HG03439 (cell line): ENCODE data around the gene WEE1.
"Not testable (repeated sequence)": the region's sequence is repeated elsewhere in the genome, so short reads cannot be mapped to it uniquely, and the experiment has no call there.

Experiments used
- ATAC-seq: cut with Tn5 transposase; IDR thresholded peaks from one replicate; pipeline ENCODE4 v1.9.1; 2021; ENCODE audit warnings: mild to moderate bottlenecking, moderate library complexity; ENCODE audit not compliant: unreplicated experiment

Gene WEE1

DNA sequence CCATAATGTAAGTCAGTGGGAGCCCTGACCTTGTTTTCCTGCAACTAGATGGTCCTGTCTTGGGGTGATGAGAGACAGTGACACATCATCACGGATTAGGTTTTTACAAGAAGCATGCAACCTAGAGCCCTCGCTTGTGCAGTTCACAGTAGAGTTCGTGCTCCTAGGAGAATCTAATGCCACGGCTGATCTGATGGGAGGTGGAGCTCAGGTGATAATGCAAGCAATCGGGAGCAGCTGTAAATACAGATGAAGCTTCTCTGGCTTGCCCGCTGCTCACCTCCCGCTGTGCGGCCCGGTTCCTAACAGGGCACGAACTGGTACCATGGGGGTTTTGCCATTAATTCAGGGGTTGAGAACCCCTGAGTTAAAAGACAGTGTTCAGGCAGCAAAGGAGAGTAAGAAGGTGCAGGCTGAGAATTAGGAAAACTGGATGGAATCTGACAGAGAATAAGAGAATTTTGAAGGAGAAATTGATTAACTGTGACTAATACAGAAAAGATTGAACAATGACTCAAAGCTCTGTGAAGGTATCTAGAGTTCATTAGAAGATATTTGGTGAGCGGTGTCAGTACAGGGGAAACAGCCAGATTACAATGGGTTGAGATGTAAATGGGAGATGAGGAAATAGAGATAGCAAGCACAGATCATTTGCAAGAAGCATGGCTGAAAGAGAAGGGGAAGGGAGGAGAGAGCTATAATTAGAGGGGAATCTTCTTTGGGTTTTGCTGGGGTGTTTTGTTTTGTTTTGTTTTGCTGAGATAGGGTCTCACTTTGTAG lies 21.0 kb downstream of the WEE1 start:
- ATAC-seq: no peak

DNA sequence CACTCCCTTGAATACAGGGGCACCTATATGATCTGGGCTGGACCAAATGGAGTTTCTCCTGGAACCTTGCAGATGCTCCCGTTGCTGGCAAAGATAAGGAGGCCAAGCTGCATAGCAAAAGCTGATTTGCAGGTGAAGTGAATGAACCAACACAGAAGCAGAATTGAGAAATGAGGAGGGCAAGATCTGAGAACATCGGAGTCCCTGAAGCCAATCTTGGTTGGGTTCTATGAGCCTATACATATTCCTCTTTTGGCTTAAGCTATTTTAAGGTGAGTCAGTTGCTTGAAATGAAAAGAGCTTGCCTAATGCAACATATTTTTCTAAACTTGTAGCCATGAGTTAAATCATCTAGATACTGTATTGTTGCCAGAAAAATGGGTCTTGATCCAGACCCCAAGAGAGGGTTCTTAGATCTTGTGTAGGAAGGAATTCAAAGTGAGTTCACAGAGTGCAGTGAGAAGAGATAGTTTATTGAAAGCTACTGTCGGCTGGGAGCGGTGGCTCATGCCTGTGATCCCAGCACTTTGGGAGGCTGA lies 23.5 kb downstream of the WEE1 start:
- no peak for ATAC-seq

DNA sequence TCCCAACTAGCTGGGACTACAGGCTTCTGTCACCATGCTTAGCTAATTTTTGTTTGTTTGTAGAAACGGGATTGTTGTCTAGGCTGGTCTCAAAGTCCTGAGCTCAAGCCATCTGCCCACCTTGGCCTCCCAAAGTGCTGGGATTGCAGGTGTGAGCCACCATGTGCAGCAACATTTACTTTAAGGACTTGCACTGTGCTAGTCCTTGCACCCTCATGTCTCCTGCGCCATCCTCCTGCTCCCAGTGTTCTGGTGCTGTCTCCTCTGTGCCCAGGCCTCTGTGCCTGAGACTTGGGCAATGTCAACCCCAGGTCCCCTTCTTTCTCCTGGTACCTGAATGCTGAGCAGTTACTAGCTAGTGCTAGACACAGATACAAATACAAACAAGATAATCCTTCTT lies 26.7 kb downstream of the WEE1 start:
- ATAC-seq: no peak

DNA sequence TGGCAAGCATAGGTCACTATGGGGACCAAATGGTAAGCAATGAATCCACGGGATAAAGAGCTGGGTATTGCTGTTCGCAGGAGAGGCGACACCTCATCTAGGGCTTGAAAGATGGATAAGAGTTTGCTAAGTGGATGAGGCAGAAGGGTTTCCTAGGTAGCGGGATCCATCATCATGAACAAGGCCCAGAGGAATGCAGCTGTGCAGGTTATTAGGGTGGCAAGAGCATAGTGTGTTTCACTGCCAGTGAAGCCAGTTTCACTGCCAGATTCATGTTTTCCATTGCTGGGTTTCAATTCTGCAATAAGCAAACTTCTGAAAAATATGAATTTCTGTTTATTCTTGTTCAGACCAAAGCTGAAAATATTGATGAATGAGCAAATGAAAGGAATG lies 27.2 kb downstream of the WEE1 start:
- peak; percentile 44 for ATAC-seq

DNA sequence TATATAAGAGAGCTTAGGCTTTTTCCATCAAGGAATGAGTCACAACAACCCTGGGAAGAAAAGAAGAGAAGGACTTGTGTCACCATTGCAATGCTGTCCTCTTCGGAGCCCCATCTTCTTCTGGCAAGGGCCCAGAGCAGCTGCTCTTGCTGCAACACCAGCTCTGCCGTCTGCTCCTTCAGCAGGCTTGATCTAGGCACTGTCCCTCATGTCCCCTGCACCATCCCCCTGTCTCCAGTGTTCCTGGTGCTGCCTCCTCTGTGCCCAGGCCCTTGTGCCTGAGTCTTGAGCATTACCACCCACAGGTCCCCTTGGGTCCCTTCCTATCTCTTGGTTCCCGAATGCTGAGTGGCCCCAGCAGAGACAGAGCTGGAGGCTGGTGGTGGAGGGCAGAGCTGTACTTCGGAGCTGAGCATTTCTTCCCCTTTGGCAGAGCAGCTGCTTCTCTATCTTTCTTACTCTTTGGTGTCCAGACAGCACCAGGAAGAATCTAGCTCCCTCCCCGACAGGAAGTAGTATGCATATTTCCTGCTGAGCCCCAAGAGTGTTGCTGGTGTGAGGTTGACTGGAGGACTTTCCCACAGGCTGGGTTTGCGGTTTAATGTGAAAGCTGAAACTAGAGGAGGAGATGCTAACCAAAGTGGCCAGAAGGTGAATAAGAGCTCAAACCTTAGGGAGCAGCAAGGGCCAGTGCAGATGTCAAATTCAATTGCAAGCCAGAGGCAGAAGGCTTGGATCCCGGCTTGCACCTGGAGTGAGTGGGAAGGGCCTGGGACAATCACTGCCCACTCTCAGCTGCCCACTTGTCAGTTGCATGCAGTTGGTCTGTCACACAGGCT lies 27.8 kb downstream of the WEE1 start:
- ATAC-seq: peak; percentile 81

DNA sequence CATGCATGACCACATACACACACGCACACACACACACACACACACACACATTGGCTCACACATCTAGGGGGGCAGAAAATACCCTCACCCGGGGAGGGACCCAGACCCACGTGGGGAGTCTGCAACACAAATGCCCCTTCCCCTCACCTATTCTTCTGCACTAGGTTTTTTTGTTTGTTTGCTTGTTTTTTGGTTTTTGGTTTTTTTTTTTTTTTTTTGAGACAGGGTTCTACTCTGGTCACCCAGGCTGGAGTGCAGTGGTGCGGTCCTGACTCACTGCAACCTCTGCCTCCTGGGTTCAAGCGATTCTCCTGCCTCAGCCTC lies 28.4 kb downstream of the WEE1 start:
- ATAC-seq: no peak

DNA sequence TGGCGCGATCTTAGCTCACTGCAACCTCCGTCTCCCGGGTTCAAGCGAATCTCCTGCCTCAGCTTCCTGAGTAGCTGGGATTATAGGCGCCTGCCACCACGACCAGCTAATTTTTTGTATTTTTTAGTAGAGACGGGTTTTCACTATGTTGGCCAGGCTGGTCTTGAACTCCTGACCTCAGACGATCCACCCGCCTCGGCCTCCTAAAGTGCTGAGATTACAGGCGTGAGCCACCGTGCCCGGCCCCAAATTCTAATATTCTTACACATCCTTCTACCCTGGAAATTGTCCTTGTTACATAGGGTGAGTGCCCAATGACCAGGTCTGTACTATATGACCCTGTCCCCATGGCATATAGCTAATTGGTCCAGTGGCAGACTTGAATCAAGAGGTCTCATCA lies 29.7 kb downstream of the WEE1 start:
- not testable (repeated sequence) for ATAC-seq

DNA sequence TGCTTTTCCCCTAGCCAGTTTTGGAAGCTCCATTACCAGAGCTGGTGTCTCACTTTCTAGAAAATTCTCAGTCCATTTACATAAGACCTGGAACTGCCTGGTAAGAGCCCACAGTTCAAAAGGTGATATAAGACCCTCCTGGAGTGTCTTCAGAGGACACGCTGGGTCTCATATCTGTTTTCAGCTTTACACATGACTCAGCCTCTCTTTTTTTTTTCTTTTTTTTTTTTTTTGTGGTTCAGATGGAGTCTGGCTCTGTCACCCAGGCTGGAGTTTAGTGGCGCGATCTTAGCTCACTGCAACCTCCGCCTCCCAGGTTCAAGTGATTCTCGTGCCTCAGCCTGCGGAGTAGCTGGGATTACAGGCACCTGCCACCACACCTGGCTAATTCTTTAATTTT lies 30.7 kb downstream of the WEE1 start:
- no peak for ATAC-seq

DNA sequence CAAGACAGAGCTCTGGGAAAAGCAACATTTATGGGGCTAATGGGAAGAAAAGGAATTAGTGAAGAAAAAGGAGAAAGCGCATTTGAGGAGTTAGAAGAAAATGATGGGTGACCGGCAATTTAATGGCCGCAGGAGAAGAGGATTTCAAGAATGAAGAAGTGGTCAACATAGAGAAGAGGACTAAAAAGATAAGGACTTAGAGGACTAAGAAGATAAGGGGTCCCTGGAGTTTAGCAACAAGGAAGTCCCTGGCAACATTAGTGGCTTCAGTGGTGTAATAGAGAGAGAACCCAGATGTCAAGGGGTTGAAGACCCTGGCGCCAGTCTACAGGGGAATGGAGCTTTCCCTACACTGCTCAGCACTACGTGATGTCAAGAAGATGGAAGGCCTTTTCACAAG lies 32.3 kb downstream of the WEE1 start:
- ATAC-seq: no peak

DNA sequence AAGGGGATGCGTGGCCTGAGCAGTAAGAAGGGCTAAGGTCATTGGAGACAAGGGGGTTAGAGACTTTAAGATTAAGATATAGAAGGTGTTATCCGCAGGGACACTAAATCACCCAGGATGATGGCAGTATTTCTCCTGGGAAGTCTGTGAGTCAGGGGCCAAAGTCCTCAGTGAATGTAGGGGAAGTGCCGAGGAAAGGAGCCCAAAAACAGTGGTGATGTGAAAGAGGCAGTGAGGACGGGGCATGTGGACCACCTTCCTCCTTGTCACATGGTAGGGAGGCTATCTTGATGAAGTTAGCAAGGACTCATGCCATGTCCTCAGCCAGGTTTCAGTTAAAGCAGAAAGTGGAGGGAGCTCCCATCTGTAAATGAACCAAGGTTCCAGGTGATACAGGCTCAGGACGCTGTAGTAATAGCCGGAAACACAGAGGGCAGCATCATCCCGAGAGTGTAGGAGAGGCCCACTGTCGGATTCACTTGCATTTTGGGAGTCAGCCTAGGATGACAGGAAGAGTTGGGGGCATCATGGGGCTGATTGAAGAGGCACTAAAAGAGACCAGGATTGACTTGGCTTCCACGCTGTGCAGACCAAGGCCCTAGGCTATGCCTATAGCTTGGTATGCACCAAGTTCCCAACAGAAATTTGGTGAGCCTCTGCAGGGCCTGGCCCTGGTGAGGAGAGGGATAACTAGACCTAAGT lies 33.5 kb downstream of the WEE1 start:
- no peak for ATAC-seq

DNA sequence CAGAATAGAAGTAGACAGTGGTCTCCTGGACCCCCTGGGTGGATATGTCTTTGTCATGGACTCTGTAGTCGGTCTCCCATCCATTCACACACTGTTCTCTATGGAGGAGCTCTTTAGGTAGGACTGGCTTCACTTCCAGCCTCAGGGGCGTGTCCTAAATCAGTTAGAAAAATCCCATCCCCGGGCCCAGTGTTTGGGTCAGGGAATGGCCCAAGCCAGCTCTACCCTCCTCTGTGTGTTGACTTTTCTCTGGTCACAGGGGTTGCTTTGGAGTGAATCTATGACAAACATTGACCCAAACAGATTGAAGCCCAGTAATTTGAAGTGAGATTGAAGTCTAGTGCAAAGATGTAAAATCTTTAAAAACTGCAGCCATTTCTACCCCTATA lies 34.0 kb downstream of the WEE1 start:
- no peak for ATAC-seq

DNA sequence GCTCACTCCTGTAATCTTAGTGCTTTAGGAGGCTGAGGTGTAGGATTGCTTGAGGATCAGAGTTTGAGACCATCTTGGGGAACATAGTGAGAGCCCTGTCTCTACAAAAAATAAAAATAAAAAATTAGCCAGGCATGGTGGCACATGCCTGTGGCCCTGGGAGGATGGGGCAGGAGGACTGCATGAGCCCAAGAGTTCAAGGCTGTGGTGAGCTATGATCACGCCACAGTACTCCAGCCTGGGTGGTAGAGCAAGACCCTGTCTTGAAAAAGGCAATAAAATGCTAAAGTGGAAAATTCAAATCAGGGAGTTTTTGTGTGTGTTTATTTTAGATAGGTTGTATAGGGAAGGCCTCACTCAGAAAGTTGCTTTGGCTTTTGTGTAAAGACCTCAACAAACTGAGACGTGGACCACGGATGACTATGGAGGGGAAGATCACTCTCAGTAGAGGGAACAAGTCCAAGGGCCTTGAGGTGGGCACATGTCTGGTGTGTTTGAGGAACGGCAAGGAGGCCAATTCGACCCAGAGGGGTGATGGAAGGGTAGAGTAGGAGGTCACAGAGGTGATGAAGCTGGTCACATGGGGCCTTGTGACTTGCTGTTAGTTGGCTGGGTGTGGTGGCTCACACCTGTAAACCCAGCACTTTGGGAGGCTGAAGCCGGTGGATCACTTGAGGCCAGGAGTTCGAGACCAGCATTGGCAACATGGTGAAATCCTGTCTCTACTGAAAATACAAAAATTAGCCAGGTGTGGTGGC lies 35.7 kb downstream of the WEE1 start:
- ATAC-seq: no peak

DNA sequence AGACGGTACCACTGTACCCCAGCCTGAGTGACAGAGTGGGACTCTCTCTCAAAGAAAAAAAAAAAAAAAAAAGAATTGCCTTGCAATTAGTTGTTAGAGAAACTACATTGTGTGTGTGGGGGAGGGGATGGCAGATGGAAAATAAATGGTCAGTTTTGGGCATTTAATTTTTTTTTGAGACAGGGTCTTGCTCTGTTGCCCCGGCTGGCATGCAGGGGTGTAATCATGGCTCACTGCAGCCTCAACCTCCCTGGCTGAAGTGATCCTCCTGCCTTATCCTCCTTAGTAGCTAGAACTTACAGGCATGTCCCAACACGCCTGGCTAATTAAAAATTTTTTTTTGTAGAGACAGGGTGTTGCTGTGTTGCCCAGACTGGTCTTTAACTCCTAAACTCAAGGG lies 36.4 kb downstream of the WEE1 start:
- ATAC-seq: no peak

DNA sequence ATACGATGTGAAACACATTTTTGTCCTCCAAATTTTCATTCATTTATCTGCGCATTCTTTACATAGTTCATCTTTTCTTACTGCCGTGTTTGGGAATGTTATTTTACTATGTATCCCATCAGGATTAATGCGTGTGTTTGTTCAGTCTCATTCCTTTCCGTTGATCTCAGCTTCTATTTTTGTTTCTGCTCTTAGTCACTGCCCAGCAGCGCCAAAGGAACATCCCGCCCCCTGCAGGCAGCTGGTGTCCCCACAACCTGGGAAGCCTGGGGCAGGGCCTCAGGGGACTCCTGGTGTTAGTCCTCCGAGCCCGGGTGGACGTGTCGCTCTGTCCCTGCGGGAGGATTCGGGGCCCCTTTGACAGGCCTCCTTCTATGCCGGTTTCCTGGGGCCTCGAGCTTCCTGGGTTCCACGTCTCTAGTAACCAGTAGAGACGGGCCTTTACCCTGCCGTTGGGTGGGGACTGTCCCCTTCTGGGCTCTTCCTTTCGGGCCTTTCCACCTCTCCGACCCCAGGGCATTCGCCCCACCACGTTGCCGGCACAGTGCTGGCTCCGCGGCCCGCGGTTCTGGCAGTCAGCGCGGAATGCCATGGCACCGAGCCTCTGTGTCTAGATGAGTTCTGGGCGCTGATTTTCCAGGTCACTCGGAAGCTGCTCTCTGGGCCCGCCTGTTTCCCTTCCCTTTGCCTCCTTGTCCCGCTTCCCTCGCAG lies 39.8 kb downstream of the WEE1 start:
- ATAC-seq: peak; percentile 44

DNA sequence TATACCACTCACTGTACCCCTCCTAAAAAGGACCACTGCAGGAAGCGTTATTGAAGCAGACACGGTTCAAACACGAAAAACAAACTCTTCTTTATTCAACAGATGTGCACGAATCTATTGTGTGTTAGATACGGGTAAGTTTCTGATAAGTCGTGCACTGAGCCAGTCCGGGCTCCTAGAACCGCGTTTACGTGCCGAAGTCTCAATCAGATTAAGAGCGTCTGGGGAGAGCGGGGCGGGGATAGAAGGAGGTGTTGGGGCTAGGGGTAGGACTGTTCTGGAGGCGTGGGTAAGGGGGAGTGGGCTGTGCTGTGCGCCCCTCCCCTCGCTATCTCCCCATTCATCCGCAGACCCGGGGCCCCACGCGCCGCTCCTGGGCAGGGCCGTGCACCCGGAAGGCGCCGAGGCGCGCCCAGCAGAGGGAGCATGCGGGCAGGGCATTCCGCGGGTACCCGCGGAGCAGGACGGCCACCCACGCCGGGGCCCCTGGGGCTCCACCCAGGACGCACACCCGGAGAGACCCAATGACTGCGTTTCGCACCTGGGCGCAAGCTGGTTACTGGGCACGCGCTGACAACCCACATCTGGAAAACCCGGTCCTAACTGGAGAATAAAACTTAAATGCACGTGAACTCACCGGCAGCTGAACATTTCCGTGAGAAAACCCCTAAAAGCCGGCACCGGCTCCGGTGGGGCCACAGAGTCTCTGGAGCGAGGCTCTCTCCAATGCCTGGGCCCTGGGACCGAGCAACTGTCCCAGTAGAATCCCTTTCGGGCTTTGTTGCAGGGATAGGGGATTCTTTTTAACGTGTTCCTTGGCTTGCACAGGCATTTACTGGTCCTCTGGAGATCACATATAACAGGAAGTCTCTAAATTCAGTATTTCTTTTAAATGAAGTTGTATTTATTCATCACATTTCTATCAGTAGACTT lies 40.6 kb downstream of the WEE1 start:
- ATAC-seq: peak; percentile 71

DNA sequence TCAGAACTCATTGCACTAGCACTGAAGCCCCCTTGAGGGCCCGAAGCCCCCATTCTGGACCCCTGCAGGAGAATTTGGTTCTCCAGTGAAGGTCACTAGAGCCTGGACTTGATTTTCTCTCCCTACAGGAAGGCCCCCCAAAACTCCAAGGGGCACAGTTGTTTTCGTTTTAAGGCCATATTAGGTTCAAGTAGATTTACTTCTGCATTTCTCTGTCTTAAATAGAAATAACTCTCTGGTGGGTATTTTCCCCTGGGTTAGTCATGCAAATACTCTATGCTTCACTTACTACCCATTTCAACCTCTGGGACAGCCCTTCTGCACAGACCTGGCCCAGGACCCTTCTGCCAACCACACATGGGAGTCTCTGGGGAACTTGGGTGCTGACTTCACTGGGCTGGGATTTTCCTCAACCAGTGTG lies 41.6 kb downstream of the WEE1 start:
- peak; percentile 43 for ATAC-seq

DNA sequence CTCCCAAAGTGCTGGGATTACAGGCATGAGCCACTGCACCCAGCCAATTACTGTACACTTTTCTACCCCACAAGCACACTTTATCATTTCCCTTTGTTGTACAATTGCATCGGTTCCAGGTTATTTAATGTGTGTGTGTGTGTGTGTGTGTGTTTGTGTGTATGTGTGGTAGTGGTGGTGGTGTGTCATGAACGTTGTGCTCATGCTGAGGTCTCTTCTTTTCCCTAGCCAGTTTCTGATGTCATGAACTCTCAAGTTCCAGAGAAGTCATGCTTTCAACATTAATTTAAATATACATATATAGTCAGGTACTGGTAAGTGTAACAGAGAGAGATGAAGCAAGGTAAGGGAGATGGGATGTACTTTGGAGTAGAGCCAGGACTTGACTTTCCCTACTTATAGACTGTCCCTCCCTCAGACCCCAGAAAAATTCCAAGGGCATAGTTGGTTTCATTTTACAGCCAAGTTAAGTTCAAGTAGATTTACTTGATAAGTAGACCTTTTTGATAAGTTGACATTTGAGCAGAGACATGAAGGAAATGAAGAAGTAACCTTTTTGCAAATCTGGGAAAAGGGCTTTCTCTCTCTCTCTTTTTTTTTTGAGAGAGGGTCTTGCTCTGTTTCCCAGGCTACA lies 42.7 kb downstream of the WEE1 start:
- no peak for ATAC-seq

DNA sequence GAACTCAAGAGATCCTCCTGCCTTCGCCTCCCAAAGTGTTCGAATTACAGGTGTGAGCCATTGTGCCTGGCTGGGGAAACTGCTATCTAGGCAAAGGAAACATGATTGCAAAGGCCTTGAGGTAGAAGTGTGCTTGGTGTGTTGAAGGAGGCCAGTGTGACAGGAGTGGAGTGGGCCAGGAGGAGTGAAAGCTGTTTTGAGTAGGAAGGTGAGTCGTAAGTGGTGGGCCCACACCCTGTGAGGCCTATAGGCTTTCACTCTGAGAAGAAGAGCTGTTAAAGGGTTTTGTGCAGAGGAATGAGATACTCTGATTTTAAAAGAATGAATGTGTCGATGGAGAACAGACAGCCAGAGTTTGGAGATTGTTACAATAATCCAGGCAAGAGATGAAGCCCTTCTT lies 43.4 kb downstream of the WEE1 start:
- no peak for ATAC-seq

DNA sequence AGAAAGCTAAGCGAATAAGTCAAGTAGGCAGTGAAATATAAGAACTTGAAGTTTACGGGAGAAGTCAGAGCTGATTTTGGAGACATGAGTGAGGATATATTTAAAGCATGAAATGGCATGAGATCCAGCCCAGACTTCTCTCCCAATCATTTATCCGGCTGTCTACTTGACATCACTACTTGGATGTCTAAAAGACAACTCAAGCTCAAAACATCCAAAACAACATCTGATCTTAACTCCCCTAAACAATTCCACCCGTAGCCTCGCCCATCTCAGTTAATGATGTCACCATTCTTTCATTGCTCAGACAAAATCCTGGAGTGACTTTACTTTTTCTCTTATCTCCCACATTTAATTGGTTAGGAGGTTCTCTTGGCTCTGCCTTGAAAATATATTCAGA lies 44.5 kb downstream of the WEE1 start:
- no peak for ATAC-seq
